Immature natural killer cell (primary cell): ENCODE measurements around the gene CCDC74B. TPM values are rescaled to one million over a fixed set of nuclear protein-coding genes. Genes with fewer than 3 reads are reported as not detected.
"Not testable (repeated sequence)": the region's sequence is repeated elsewhere in the genome, so short reads cannot be mapped to it uniquely, and the experiment has no call there.

Experiments used
- DNase-seq, 3 donors: peaks; one replicate each; pipeline ENCODE4 v3.0.0; 2022; ENCODE audit warnings: mixed read lengths in 1 of 3
- H3K27ac Mint-ChIP-seq, 6 donors: one replicate each; pipeline ENCODE4 v1.8.0; 2020; ENCODE audit warnings: mixed read lengths in 6 of 6, mild to moderate bottlenecking in 5 of 6, inconsistent platforms in 4 of 6, moderate library complexity in 3 of 6
- H3K27me3 Mint-ChIP-seq, 3 donors: one replicate each; pipeline ENCODE4 v1.8.0; 2020 to 2021; ENCODE audit warnings: low read depth in 3 of 3, mild to moderate bottlenecking in 3 of 3, mixed read lengths in 3 of 3, moderate library complexity in 3 of 3, inconsistent platforms in 1 of 3
- H3K36me3 Mint-ChIP-seq, 3 donors: one replicate each; pipeline ENCODE4 v1.8.0; 2020; ENCODE audit warnings: mixed read lengths in 3 of 3, inconsistent platforms in 2 of 3, mild to moderate bottlenecking in 2 of 3
- H3K4me1 Mint-ChIP-seq, 2 donors: one replicate each; pipeline ENCODE4 v1.8.0; 2020; ENCODE audit warnings: inconsistent platforms in 2 of 2, mild to moderate bottlenecking in 2 of 2, mixed read lengths in 2 of 2, moderate library complexity in 1 of 2
- H3K4me3 Mint-ChIP-seq, 5 donors: one replicate each; pipeline ENCODE4 v1.8.0; 2020; ENCODE audit warnings: mild to moderate bottlenecking in 5 of 5, mixed read lengths in 5 of 5, inconsistent platforms in 3 of 5, moderate library complexity in 3 of 5
- H3K9me3 Mint-ChIP-seq, 6 donors: one replicate each; pipeline ENCODE4 v1.8.0; 2020; ENCODE audit warnings: mild to moderate bottlenecking in 6 of 6, mixed read lengths in 6 of 6, inconsistent platforms in 4 of 6, moderate library complexity in 3 of 6
- polyA plus RNA-seq, 3 donors: library from polyadenylated mRNA; unstranded; fragments of 300-500 nt; fragmentation: Illumina TruSeq; gene quantifications; one replicate each; pipeline ENCODE4 v1.2.3, GENCODE V29; 2021

Gene CCDC74B
- polyA plus RNA-seq, 3 donors from 2014 or later, result 0.36 TPM; not detected in 2

- Mint-ChIP-seq H3K4me3 (no peak overlapping the region), H3K36me3 (peaks cover 0 to 4% (median 0%) of the 10 kb centered on the region in 3 donors), H3K27me3 (peaks cover 3 to 7% (median 4%) of the 10 kb centered on the region in 3 donors), H3K9me3 (no peaks in the 10 kb centered on the region), H3K27ac (peak overlapping the region in 1 of 6 donors; percentile 5), H3K4me1 (no peaks in the 10 kb centered on the region)
- DNase-seq, result no peak
These were observed 5.6 kb upstream of the CCDC74B start for GRCh38 chr2:130150181-130151144.

GRCh38 chr2:130148515-130148914 lies 3.6 kb upstream of the CCDC74B start:
- H3K4me1 Mint-ChIP-seq, DNase-seq, H3K36me3 Mint-ChIP-seq, H3K9me3 Mint-ChIP-seq, H3K27me3 Mint-ChIP-seq, H3K4me3 Mint-ChIP-seq: not testable (repeated sequence)
- H3K27ac Mint-ChIP-seq, result peak overlapping the region in 1 of 6 donors; percentile 57

- not testable (repeated sequence) for H3K9me3 Mint-ChIP-seq, H3K36me3 Mint-ChIP-seq, H3K27ac Mint-ChIP-seq, DNase-seq
- peaks cover 3 to 11% (median 6%) of the 10 kb centered on the region in 3 donors for H3K27me3 Mint-ChIP-seq
- H3K4me1 Mint-ChIP-seq, result peaks cover 6 to 16% of the 10 kb centered on the region in 2 donors
- H3K4me3 Mint-ChIP-seq, result peak overlapping the region; percentile 34 to 80 (median 64)
These were observed 1.5 kb downstream of the CCDC74B start for GRCh38 chr2:130143266-130144039.

- Mint-ChIP-seq H3K27me3 (peaks cover 3 to 11% (median 5%) of the 10 kb centered on the region in 3 donors), H3K4me3 (peak overlapping the region; percentile 34 to 76 (median 55)), H3K4me1 (peaks cover 6 to 16% of the 10 kb centered on the region in 2 donors)
- H3K36me3 Mint-ChIP-seq, H3K9me3 Mint-ChIP-seq, DNase-seq, H3K27ac Mint-ChIP-seq: not testable (repeated sequence)
These were observed 2.3 kb downstream of the CCDC74B start for GRCh38 chr2:130142396-130143265.

- not testable (repeated sequence) for DNase-seq
- H3K4me1 Mint-ChIP-seq, result peaks cover 6 to 16% of the 10 kb centered on the region in 2 donors
These were observed 3.1 kb downstream of the CCDC74B start for GRCh38 chr2:130141645-130142370.

GRCh38 chr2:130141002-130141401 lies 3.9 kb downstream of the CCDC74B start:
- H3K4me1 Mint-ChIP-seq, result peaks cover 6 to 16% of the 10 kb centered on the region in 2 donors
- not testable (repeated sequence) for DNase-seq, H3K9me3 Mint-ChIP-seq, H3K27me3 Mint-ChIP-seq, H3K27ac Mint-ChIP-seq, H3K4me3 Mint-ChIP-seq, H3K36me3 Mint-ChIP-seq

More at GRCh38 chr2:130141645-130142370, 3.1 kb downstream of the CCDC74B start:
- H3K9me3 Mint-ChIP-seq, H3K27me3 Mint-ChIP-seq, H3K27ac Mint-ChIP-seq, H3K36me3 Mint-ChIP-seq, H3K4me3 Mint-ChIP-seq: not testable (repeated sequence)

- H3K9me3 Mint-ChIP-seq, H3K27ac Mint-ChIP-seq, H3K27me3 Mint-ChIP-seq, DNase-seq, H3K36me3 Mint-ChIP-seq, H3K4me3 Mint-ChIP-seq: not testable (repeated sequence)
- H3K4me1 Mint-ChIP-seq, result peaks cover 6 to 16% of the 10 kb centered on the region in 2 donors
These were observed 4.4 kb downstream of the CCDC74B start for GRCh38 chr2:130140516-130140915.

GRCh38 chr2:130139331-130140280 lies 5.3 kb downstream of the CCDC74B start:
- not testable (repeated sequence) for H3K27ac Mint-ChIP-seq, DNase-seq, H3K9me3 Mint-ChIP-seq, H3K36me3 Mint-ChIP-seq, H3K27me3 Mint-ChIP-seq, H3K4me3 Mint-ChIP-seq
- H3K4me1 Mint-ChIP-seq, result peaks cover 6 to 13% of the 10 kb centered on the region in 2 donors

- H3K27ac Mint-ChIP-seq, H3K4me3 Mint-ChIP-seq, H3K4me1 Mint-ChIP-seq, H3K36me3 Mint-ChIP-seq, H3K27me3 Mint-ChIP-seq, H3K9me3 Mint-ChIP-seq, DNase-seq: not testable (repeated sequence)
These were observed 6.1 kb downstream of the CCDC74B start for GRCh38 chr2:130138841-130139251.

GRCh38 chr2:130138326-130138725 lies 6.6 kb downstream of the CCDC74B start:
- H3K27ac Mint-ChIP-seq, H3K4me1 Mint-ChIP-seq, DNase-seq, H3K4me3 Mint-ChIP-seq, H3K9me3 Mint-ChIP-seq, H3K27me3 Mint-ChIP-seq, H3K36me3 Mint-ChIP-seq: not testable (repeated sequence)

GRCh38 chr2:130137118-130137517 lies 7.8 kb downstream of the CCDC74B start:
- not testable (repeated sequence) for H3K9me3 Mint-ChIP-seq, H3K4me3 Mint-ChIP-seq, H3K27me3 Mint-ChIP-seq, H3K36me3 Mint-ChIP-seq, H3K4me1 Mint-ChIP-seq, DNase-seq, H3K27ac Mint-ChIP-seq

GRCh38 chr2:130136546-130136945 lies 8.4 kb downstream of the CCDC74B start:
- H3K4me3 Mint-ChIP-seq, H3K27me3 Mint-ChIP-seq, H3K27ac Mint-ChIP-seq, DNase-seq, H3K9me3 Mint-ChIP-seq, H3K36me3 Mint-ChIP-seq, H3K4me1 Mint-ChIP-seq: not testable (repeated sequence)
